GM19043 (cell line): Measurements from ENCODE around the gene SPTBN4.
"Not testable (repeated sequence)": the region's sequence is repeated elsewhere in the genome, so short reads cannot be mapped to it uniquely, and the experiment has no call there.

Source experiments
- ATAC-seq: cut with Tn5 transposase; IDR thresholded peaks from one replicate; pipeline ENCODE4 v1.9.1; 2021; ENCODE audit warnings: low read depth; ENCODE audit not compliant: unreplicated experiment

The SPTBN4 gene

GRCh38 chr19:40582467-40582866 is 115.7 kb downstream of the SPTBN4 start:
- ATAC-seq: no peak

- no peak for ATAC-seq
Measured at GRCh38 chr19:40583283-40583682, 116.5 kb downstream of the SPTBN4 start.

GRCh38 chr19:40584007-40584406 is 117.2 kb downstream of the SPTBN4 start:
- no peak for ATAC-seq

DNA sequence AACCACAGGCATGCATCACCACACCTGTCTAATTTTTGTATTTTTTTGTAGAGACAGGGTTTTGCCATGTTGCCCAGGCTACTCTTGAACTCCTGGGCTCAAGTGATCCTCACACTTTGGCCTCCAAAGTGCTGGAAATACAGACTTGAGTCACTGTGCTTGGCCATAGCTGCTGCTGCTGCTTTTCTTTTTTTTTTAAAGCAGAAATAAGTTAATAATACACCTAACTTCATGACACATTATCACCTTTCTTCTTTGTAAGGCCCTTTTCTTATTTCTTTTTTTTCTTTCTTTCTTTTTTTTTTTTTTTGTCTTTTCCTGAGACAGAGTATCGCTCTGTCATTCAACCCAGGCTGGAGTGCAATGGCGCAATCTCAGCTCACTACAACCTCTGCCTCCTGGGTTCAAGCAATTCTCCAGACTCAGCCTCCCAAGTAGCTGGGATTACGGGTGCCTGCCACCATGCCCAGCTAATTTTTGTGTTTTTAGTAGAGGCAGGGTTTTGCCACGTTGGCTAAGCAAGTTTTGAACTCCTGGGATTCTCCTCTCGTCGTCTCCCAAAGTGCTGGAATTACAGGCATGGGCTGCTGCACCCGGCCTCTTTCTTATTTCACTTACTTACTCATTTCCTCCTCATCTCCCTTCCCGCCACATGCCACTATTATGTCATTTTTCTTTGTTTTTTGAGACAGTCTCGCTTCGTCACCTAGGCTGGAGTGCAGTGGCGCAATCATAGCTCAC is 118.6 kb downstream of the SPTBN4 start:
- no peak for ATAC-seq

- ATAC-seq: no peak
Measured at GRCh38 chr19:40585982-40586422, 119.2 kb downstream of the SPTBN4 start.

GRCh38 chr19:40586611-40587010 is 119.8 kb downstream of the SPTBN4 start:
- ATAC-seq: no peak

DNA sequence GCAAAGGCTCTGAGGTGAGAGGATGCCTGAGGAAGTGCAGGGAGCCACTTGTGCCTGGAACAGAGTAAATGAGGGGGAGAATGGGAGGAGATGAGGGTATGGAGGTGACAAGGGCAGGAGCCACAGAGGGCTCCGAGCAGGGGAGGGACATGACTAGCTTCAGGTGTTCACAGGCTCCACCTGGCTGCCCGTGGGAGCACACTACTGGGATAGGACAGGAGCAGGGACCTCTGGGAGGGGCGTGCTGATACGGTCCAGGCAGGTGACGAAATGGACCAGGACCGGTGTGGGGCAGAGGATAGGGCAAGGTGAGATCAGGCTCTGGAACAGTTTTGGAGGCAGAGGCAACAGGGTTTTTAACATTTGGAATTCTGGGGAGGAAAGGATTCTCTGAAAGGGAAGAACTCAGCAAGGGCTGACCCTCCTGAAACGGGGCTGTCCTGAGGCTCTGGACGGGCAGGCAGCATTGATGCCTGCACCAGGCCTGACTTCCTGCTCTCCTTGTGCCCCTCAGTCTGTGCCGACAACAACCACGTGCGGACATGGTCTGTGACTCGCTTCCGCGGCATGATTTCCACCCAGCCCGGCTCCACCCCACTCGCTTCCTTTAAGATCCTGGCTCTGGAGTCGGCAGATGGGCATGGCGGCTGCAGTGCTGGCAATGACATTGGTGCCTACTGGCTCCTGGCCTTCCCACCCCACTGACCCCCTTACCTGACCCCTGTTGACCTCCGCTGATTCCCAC is 121.5 kb downstream of the SPTBN4 start:
- ATAC-seq: no peak

DNA sequence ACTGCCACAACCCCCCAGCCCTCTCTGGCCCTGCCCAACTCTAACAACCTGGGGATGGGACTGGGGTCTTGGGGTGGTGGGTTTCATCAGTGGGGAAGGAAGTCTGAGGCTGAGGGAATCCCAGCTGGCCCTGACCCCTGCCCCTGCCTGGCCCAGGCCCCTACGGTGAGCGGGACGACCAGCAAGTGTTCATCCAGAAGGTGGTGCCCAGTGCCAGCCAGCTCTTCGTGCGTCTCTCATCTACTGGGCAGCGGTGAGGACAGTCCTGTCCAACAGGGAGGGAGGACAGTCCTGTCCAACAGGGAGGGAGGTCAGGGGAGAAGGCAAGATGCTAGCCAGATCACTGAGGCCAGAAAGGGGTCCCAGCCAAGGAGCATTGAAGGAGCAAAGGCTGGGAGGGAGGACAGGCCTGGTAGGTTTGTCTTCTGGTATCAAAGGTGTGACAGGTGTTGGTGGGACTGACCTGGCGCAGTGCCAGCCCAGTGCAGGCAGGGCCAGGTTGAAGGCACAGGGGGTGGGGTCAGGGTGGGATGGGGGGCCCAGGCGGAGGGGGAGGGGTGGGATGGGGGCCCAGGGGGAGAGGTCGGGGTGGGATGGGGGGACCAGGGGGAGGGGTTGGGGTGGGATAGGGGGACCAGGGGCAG is 122.2 kb downstream of the SPTBN4 start:
- no peak for ATAC-seq

- no peak for ATAC-seq
Measured at GRCh38 chr19:40589591-40590429, 123.0 kb downstream of the SPTBN4 start.

GRCh38 chr19:40590464-40591265 is 123.9 kb downstream of the SPTBN4 start:
- no peak for ATAC-seq

DNA sequence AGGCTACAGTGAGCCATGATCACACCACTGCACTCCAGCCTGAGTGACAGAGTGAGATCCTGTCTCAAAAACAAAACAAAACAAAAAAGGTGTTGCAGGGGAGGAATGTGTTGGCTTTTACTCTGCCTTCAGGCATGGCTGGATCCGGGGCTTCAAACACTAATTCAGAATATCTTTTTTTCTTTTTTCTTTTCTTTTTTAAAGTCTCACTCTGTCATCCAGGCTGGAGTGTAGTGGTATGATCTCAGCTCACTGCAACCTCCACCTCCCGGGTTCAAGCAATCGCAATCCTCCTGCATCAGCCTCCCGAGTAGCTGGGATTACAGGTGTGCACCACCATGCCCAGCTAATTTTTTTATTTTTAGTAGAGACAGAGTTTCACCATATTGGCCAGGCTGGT is 124.9 kb downstream of the SPTBN4 start:
- ATAC-seq: not testable (repeated sequence)

DNA sequence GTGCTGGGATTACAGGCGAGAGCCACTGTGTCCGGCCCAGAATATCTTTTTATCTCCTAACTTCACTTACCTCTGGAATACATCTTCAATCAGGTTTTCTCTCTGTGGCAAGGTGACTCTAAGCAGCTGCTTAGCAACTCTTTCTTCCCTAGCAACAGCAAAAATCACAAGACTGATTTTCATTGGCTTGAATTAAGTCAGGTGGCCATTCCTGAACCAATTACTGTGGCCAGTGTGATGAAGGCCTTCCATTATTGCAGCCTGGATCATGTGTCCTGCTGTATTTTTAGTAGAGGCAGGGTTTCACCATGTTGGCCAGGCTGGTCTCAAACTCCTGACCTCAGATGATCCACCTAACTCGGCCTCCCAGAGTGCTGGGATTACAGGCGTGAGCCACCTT is 125.4 kb downstream of the SPTBN4 start:
- ATAC-seq: no peak

GRCh38 chr19:40594255-40594654 is 127.5 kb downstream of the SPTBN4 start:
- no peak for ATAC-seq

- ATAC-seq: no peak
Measured at GRCh38 chr19:40594657-40595091, 127.9 kb downstream of the SPTBN4 start.

GRCh38 chr19:40596608-40597328 is 130.0 kb downstream of the SPTBN4 start:
- ATAC-seq: no peak

GRCh38 chr19:40597329-40597838 is 130.6 kb downstream of the SPTBN4 start:
- no peak for ATAC-seq

DNA sequence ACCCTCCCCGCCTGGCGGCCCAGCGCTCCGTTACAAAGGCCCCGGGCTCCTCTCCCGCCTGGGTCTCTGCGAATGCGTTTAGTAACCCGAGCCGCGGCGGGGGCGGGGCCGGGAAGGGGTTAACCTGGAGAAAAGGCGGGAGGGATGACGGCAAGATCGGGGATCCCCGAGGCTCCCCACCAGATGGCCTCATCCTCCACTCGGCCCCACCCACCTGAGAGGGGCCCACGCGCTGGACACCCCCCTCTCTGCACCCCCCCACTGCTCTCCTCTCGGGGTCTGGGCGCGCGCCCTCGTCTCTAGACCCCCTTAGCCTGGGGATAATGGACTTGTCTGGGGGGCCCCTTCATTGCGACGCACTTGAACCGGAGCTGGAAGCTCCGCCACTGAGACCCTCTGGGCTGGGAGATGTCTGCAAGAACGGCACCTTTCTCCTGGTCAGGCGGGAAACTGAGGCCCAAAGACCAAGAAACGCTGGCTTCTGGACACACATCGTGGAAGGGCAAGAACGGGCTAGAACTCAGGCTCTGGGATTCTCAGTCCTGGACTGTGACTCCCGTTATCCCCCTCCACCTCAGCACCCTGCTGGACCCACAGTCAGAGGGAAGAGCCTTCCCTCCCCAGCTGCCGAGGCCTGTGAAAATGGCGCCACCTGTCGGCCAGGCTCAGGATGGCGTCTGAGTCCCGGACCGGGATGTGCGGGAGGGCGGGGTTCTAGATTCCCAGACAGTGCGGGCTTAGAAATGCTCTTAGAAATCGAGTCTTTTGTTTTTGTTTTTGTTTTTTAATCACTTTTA is 131.5 kb downstream of the SPTBN4 start:
- no peak for ATAC-seq

- no peak for ATAC-seq
Measured at GRCh38 chr19:40598918-40599307, 132.1 kb downstream of the SPTBN4 start.
